Left ventricle myocardium superior (tissue), 1 donor: ENCODE data around the gene TPST2. TPM values are rescaled to one million over a fixed set of nuclear protein-coding genes. Genes with fewer than 3 reads are reported as not detected.
"Not testable (repeated sequence)": the region's sequence is repeated elsewhere in the genome, so short reads cannot be mapped to it uniquely, and the experiment has no call there.

Experiments
- ATAC-seq: fragments of 200-7000 bp; cut with Tn5 transposase; one replicate; pipeline ENCODE4 v1.9.1; 2020; ENCODE audit warnings: mild to moderate bottlenecking, moderate library complexity
- DNase-seq: peaks from one replicate; pipeline ENCODE4 v3.0.0-alpha.2; 2020
- intact Hi-C: fragments of 100-400 bp; cut with micrococcal nuclease; formaldehyde crosslinking; loops from one replicate; pipeline ENCODE4 v1.11.0; 2022
- total RNA-seq: library from RNA; stranded (reverse); fragmentation: NEBNext Ultra II Directional; extraction: Animal tissue kit (Norgen Biotek cat#: 25700); gene quantifications from one replicate; pipeline ENCODE4 v1.2.1, GENCODE V29; 2021
- donor health status: DM: no; HTN: yes; CAD: no; lungs with severe emphysema.

Gene TPST2
- total RNA-seq, 1 donor from 2014 or later, result 27.1 TPM

DNA sequence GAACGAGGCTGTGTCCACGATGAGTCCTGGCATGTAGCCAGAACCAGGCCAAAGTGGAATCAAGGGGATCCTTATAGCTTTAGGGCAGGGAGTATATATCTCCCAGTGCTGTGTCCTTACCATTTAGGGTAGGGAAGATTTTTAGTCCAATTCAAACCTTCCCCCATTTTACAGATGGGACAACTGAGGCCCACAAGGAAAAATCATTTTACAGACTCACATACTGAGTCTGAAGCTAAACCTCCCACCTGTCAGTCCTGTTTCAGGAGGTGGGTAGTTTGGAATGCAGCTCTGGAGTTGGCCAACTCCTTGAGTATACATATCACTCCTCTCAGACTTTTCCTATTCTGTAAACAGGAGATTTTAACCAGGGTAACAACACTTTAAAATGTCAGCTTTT, 44.5 kb downstream of the TPST2 start:
- intact Hi-C loops, result no loop called here
- DNase-seq (no peak), ATAC-seq (no peak)

DNA sequence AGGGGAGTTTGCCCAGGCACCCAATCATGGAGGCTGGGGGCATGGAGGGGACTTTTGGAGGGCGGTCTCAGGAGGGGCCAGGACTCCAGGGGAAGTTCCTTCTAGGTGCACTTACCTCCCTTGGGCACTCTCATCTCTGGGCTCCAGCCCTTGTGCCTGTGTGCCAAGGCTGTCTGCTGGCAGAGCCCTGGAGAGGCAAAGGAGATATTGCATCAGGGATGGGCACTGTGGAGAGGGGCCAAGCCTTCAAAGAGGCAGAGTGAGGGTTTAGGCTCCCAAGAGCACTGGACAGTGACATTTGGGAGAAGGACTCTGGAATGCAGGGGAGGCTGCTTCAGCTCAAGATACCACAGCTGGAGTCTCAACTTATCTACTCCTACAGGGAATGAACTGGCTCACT, 45.4 kb downstream of the TPST2 start:
- ATAC-seq, result peak; percentile 12
- DNase-seq, result no peak
- intact Hi-C loops, result no loop called here

DNA sequence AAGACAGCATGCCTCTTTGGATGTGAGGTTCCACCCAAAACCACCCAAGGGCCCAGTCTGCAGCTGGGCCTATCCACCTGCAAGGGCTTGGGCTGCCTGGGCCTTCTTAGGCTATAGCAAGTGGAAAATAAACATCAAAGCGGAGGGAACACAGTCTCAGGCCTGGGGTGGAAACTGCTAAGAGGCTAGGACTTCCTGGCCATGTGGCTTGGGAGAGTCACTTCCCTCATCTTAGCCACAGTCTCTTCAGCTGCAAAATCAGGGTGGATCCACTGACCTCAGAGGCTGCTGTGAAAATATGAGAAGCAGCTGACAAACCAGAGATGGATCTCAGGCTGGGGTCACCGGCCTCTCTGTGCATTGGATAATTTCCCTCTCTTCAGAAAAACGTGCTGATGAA, 47.1 kb downstream of the TPST2 start:
- ATAC-seq, result peak; percentile 20

DNA sequence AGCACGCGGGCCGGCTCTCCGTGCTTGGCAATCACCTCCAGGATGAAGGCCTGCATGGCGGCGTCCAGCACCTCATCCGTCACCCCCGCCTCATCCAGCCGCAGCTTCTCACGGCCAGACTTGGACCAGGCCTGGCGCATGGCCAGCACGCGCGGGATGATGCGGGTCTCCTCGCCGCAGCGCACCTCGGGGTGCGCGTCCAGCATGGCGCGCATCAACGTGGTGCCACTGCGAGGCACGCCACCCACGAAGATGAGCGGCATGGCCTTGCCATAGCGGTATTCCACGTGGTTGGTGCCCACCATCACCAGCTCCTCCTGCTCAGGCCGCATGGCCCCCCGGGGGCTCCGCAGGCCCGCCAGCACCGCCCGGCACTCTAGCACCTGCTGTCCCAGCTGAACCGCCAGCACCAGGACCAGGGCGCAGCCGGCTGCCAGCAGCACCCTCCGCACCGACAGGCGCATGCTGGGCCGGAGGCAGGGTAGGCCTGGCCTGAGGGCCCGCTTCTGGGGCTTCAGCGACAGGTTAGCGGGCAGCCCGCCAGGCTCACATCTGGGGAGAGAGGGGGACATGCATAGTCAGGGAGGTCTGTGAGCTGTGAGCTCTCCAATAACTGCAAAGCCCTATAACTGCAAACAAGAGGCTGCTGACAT, 48.6 kb downstream of the TPST2 start:
- no peak for ATAC-seq
- no peak for DNase-seq
- intact Hi-C loops, result no loop called here

More for the DNA sequence above, 47.1 kb downstream of the TPST2 start:
- DNase-seq, result no peak
- intact Hi-C loops, result no loop called here

DNA sequence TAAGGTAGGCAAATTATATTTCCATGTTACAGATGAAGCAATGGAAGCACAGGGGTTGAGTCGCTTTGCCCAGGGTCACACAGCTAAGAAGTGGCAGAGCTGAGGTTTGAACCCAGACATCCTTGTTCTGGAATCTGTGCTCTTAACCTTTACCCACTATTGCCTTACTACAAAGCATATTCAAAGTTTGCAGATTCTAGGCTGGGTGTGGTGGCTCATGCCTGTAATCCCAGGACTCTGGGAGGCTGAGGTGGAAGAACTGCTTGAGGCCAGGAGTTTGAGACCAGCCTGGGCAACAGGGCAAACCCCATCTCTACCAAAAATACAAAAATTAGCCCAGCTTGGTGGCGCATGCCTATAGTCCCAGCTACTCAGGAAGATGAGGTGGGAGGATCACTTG, 49.8 kb downstream of the TPST2 start:
- intact Hi-C loops, result no loop called here
- DNase-seq (no peak), ATAC-seq (no peak)

DNA sequence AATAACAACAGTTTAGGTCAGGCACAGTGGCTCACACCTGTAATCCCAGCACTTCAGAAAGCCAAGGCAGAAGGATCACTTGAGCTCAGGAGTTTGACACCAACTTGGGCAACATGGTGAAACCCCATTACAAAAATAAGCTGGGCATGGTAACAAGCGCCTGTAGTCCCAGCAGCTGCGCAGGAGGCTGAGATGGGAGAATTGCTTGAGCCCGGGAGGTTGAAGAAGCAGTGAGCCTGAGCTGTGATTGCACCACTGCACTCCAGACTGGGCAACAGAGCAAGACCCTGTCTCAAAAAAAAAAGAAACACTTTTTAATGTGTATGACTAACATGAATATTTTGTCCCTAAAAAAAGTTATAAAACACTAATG, 53.2 kb downstream of the TPST2 start:
- no peak for DNase-seq
- intact Hi-C loops, result no loop called here
- no peak for ATAC-seq

DNA sequence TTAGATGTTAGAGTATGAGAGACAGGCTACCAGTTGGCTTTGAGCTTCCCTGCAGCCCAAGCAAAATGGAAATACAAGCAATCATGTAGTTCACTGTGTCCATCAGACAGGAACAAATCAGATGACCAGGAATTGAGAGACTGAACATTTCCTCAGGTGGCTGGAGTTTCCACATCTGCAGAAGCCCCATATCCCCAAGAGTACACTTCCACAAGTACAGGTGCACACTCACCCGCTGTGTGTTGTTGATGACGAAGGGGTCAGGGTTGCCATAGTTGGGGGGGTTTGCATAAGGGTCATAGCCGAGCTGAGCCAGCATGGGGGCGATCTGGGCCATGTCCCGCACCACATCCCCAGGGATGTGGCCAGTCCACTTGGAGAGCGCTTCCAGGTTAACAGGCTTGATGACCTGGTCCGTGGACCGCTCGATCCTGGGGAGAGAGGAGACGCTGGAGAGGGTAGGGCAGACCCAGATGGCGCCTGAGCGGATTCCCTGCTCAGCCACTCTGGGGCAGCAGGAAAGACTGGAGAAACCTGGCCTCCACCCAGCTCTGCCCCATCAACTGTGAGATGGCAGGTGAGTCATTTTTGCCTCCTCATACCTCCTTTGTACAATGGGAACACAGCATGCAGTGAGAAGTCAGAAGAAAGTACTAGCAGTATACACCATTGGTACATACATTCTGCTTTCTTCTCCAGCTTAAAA, 53.7 kb downstream of the TPST2 start:
- no peak for ATAC-seq
- no peak for DNase-seq

DNA sequence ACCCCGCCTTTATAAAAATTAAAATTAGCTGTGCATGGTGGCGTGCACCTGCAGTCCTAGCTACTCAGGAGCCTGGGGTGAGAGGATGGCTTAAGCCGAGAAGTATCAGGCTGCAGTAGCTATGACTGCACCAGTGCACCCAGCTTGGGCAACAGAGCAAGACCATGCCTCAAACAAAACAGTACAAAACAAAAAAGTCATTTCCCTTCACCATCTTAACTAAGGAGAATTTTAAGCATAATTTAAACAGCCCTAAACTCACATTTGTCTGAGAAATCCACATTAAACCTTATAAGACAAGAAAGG, 54.4 kb downstream of the TPST2 start:
- intact Hi-C loops, result no loop called here
- DNase-seq (no peak), ATAC-seq (no peak)

More for the DNA sequence above, 53.7 kb downstream of the TPST2 start:
- intact Hi-C loops, result no loop called here

DNA sequence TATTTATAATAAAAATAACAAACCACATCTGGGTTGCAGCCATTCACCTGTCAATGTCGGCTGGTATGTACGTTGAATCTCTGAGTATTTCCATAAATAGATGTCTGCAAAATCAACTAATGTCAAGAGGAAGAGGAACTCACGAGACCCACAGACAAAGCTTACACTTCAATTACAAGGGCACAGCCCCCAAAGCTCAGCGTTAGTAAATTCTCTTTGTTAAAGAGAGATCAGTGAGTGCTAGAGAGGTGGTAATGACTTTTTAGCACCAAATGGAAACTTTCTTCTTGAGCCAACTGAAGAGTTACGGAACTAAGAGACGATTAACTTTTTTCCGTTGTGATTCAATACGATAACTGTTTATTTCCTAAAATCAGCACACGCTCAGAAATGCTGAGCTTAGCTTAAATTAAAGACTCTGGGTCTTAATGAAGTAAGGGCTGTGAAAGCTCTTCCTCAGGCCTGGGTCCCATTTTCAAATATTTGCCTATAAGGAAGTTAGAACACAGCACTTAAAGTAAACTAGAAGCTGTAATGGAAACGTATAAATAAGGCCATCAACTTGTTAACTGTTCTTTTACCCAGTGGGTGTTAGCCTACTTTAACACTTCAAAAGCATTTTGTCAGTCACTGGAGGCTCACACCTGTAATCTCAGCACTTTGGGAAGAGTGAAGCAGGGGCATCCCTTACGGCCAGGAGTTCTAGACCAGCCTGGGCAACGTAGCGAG, 54.9 kb downstream of the TPST2 start:
- no peak for ATAC-seq
- DNase-seq, result no peak
- intact Hi-C loops, result no loop called here

DNA sequence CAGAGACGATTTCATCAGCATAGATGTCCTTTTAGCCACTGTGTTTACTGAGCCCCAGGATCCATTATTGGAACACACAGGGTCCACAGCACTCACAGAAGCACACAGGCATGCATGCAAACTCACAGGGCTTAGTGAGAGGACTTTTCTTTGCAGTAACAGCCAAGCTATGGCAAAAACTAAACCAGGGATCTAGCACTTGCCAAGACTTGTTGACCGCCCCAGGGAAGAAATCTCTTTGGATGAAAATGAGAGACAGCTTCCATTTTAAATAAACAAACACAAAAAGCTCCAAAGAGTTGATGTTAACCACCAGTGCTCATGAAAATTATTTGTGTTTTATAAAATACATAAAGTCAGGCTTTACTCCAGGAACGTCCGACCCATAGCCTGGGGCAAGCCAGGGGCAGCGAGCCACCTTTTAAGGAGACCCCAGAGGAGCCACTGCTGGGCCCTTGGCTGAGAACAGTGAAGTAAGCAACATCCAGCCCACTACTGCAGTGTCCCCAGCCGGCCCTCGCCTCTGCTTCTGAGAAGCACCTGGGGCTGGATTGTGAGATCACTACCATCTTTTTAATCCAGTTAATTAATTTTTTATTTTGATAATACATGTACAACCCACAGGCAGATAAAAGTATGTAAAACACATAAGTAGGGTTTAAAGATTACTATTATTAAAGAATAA, 55.6 kb downstream of the TPST2 start:
- ATAC-seq, result no peak
- intact Hi-C loops, result no loop called here
- DNase-seq, result no peak

DNA sequence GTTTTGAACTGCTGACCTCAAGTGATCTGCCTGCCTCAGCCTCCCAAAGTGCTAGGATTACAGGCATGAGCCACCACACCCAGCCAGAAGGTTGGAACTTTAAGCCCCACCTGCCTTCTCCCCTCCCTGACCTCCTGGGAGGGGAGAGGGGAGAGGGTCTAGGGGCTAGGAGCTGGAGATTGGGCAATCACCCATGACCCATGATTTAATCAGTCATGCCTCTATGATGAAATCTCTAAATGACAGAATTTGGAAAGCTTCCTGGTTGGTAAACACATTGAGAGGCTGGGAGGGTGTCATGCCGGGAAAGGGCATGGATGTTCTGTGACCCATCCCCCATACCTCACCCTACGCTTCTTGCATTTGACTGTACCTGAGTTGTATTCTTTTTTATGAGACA, 60.6 kb downstream of the TPST2 start:
- intact Hi-C loops, result no loop called here
- DNase-seq (no peak), ATAC-seq (no peak)

DNA sequence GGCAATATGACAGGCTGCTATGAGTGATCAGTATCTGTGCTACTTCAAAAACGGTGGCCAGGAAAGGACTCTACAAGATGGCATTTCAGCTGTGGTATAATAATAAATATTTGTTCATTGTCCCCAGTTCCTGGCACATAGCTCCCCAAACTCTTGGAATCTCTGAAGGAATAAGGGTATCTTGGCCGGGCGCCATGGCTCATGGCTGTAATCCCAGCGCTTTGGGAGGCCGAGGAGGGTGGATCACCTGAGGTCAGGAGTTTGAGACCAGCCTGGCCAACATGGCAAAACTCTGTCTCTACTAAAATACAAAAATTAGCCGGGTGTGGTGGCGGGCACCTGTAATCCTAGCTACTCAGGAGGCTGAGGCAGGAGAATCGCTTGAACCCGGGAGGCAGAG, 61.4 kb downstream of the TPST2 start:
- intact Hi-C loops, ATAC-seq, DNase-seq: not testable (repeated sequence)

DNA sequence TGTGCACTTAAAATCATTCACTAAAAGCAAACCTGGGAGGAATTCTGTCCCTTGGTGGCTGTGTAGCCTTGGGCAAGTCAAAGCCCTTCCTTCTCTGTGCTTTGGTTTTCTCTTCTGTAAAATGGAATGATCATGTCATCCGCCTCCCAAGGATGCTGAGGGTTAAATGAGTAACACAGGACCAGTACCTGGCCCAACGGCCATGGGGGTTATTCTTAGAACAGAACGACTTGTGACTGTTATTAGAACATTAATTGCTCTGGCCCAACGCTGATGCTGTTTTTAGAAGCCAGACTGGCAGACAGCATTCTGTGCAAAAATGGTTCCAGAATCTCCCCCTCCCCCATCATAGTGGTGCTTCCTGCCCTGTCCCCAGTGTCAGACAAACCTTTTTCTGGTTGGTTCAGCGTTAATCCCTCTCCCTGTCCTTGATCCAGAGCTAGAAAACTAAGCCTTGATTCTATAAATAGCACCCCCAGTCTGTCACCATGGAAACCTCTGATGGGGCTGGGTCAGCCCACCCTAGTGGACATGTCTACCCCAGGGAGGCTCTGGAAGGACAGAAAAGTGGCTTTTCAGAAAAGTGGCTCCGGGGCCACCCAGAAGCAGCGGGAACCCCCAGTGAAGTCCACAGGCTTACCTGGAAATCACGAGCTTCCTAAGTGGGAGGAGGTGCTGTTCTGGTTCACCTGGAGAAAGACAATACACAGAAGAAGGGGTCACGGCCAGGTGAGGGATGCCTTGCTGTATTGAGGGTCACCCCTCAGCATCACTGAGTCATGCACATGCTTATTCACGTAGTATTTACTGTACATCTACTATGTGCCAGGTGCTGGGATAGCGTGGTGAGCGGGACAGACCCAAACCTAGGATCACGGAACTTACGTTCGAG, 62.1 kb downstream of the TPST2 start:
- ATAC-seq (peak; percentile 94), DNase-seq (peak; percentile 46)
- intact Hi-C loops, result no loop called here

DNA sequence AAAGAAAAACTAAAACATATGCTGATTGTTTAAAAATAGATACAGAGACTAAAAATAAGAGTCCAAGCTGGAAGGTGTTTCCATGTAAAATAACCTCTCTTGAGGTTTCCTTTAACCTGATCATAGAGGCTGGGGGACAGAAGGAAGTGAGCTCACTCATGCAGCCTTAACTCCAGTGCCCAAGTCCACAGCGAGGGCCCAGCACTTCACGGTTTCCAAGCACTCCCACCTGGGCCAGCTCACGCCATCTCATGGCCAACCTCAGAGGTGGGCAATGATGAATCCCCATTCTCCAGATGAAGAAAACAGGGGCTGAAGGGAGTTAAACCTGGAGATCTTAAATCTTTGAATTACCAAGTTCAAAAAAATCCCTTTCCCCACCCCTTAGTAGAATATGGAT, 62.8 kb downstream of the TPST2 start:
- intact Hi-C loops, result no loop called here
- no peak for DNase-seq
- peak; percentile 46 for ATAC-seq

DNA sequence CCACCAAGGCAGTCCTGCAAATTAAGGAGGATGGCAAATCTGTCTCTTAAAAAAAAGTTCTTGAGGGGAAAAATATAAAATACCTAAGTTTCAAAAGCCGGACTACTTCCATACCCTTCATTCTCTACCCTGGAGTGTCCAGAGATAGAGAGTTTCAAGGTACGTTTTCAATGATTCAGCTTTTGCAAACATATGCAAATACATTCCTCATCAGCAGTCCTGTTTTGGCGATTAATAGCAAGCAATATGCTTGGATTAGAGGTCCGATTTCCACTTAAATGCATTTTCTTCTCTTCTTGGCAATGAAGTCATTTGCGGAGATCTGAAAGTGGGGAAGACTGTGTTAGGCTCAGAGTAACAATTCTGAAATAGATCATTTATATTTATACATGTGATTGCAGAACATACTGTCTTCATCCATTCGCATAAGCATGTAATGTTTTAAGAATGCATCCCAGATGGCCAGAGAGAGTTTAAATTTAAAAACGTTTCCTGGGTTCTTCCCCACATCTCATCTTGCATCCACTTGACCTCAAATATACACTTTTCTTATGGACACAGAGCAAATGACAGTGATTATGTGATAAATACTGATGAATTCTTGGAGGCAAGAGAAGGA, 63.9 kb downstream of the TPST2 start:
- intact Hi-C loops, result no loop called here
- ATAC-seq (no peak), DNase-seq (no peak)

DNA sequence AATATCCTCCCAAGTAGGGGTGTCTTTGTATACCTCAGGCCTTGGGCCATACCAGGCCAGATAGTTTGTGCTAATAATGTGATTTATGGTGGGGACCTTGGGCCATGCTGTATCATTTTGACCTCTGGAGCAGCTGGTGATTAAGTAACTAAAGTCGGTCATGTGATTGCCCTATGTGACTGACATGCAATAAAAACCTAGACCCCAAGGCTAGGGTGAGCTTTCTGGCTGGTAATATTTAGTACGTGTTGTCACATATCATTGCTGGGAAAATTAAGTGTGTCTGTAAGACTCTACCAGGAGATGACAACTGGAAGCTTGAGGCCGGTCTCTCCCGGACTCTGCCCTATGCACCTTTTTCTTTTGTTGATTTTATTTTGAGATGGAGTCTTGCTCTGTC, 65.1 kb downstream of the TPST2 start:
- DNase-seq (no peak), ATAC-seq (no peak)
- intact Hi-C loops, result no loop called here

DNA sequence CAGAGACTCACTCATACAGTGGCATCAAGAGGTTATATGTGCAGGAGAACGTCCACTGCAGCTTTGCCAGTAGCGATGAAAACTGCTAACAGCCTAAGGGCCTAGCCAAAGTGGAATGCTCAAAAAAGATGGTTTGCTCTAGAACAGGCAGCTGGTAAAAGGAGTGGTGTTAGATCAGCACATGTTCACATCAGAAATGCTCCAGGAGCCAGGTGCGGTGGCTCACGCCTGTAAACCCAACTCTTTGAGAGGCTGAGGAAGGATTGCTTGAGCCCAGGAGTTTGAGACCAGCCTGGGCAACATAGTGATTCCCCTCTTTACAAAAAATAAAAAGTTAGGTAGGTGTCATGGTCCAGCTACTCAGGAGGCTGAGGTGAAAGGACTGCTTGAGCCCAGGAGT, 67.3 kb downstream of the TPST2 start:
- intact Hi-C loops, result no loop called here
- DNase-seq (no peak), ATAC-seq (no peak)

DNA sequence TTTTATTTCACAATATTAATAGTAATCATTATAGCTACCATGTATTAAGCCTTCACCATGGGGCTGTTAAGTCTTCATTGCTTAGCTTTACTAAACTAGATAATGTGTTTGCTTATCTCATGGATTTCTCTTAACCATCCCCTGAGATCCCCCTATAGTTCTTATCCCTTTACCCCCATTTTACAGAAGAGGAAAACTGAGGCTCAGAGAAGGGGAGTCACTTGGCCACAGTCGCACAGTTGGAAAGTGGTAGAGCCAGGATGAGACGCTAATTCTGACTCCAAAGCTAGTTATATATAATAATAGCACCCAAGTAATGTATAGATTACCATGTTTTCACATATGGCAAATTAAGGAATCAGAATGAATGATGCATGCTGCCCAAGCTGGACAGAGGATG, 67.9 kb downstream of the TPST2 start:
- DNase-seq, result no peak
- no peak for ATAC-seq
- intact Hi-C loops, result no loop called here

DNA sequence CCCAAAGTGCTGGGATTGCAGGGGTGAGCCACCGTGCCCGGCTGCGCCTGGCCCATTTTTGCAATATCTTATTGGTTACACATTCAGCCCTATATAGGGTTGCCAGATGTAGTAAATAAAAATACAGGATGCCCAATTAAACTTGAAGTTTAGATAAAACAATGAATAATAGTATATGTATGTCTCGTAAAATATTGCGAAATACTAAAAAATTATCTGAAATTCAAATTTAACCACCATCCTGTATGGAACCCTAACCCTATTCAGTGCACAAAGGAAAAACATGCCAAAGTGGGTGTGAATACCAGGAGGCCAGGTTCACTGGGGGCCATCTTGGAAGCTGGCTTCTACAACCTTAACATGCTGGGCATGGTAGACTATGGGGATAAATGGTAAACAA, 72.5 kb downstream of the TPST2 start:
- DNase-seq (no peak), ATAC-seq (no peak)
- intact Hi-C loops, result no loop called here
